SK-N-SH (cell line): ENCODE measurements around the gene BPNT1. TPM values are rescaled to one million over a fixed set of nuclear protein-coding genes. Genes with fewer than 3 reads are reported as not detected.

Experiments
- CTCF ChIA-PET: fragments of 300-600, 350-600 bp; formaldehyde crosslinking; extraction: SDS; loops from one replicate; lab custom pipeline; 2021; lab: Yijun Ruan, JAX
- POLR2A ChIA-PET: fragments of 350-600 bp; sonication (Branson Sonifier 250); formaldehyde crosslinking; extraction: SDS; loops from one replicate; lab custom pipeline; 2020; ENCODE audit warnings: antibody characterized with exemption, inconsistent platforms; lab: Yijun Ruan, JAX
- DNase-seq: peaks from one replicate; pipeline ENCODE4 v3.0.0; 2012
- H2AFZ ChIP-seq: fragments of 200-600 bp; sonication (generic); 2 replicates; pipeline ENCODE4 v1.8.1; 2016; ENCODE audit warnings: antibody characterized with exemption, mild to moderate bottlenecking, low read depth
- H3F3A ChIP-seq: fragments of 200-600 bp; sonication (generic); replicated peaks from 2 replicates; pipeline ENCODE3; 2016; ENCODE audit warnings: antibody characterized with exemption, mild to moderate bottlenecking; ENCODE audit not compliant: insufficient read depth
- H3K27ac ChIP-seq, 2 experiments: fragments of 200-500 bp in 1 of 2; fragments of 200-600 bp in 1 of 2; sonication (Bioruptor generic) in 1 of 2; sonication (generic), shearing (Covaris generic) in 1 of 2; 2 replicates each; pipeline versions ENCODE4 v1.5.1 to v1.6.1; 2014 to 2016; ENCODE audit warnings: low read depth in 2 of 2, inconsistent platforms in 1 of 2, low read length in 1 of 2, mild to moderate bottlenecking in 1 of 2, mixed read lengths in 1 of 2
- H3K27me3 ChIP-seq: fragments of 200-600 bp; sonication (generic), shearing (Covaris generic); 2 replicates; pipeline ENCODE4 v1.6.1; 2016; ENCODE audit warnings: mixed run types; ENCODE audit not compliant: insufficient read depth
- H3K36me3 ChIP-seq, 2 experiments: fragments of 200-500 bp in 1 of 2; fragments of 200-600 bp in 1 of 2; sonication (Bioruptor generic) in 1 of 2; sonication (generic) in 1 of 2; replicated peaks in 1 of 2; 2 replicates each; pipeline versions ENCODE3 to v1.5.1; 2014 to 2016; ENCODE audit warnings: low read length in 1 of 2, mild to moderate bottlenecking in 1 of 2; ENCODE audit not compliant: insufficient read depth in 2 of 2, control insufficient read depth in 1 of 2
- H3K4me1 ChIP-seq, 2 experiments: fragments of 200-500 bp in 1 of 2; fragments of 200-600 bp in 1 of 2; sonication (Bioruptor generic) in 1 of 2; sonication (generic), shearing (Covaris generic) in 1 of 2; 2 replicates each; pipeline versions ENCODE4 v1.5.1 to v1.6.1; 2014 to 2016; ENCODE audit warnings: low read depth in 1 of 2, low read length in 1 of 2, mixed run types in 1 of 2; ENCODE audit not compliant: insufficient read depth in 2 of 2, control insufficient read depth in 1 of 2
- H3K4me2 ChIP-seq: fragments of 200-600 bp; sonication (generic), shearing (Covaris generic); 2 replicates; pipeline ENCODE4 v1.6.1; 2017; ENCODE audit warnings: mixed run types
- H3K4me3 ChIP-seq, 2 experiments: fragments of 200-500 bp in 1 of 2; fragments of 200-600 bp in 1 of 2; sonication (Bioruptor generic) in 1 of 2; sonication (generic), shearing (Covaris generic) in 1 of 2; 2 replicates each; pipeline versions ENCODE4 v1.5.1 to v1.8.1; 2014 to 2016; ENCODE audit warnings: low read depth in 2 of 2, inconsistent platforms in 1 of 2, low read length in 1 of 2, mild to moderate bottlenecking in 1 of 2, mixed read lengths in 1 of 2, moderate library complexity in 1 of 2
- H3K79me2 ChIP-seq: fragments of 200-600 bp; sonication (generic); 2 replicates; pipeline ENCODE4 v1.8.1; 2017; ENCODE audit warnings: mild to moderate bottlenecking; ENCODE audit not compliant: insufficient read depth
- H3K9ac ChIP-seq: fragments of 200-600 bp; sonication (generic); 2 replicates; pipeline ENCODE4 v1.6.1; 2017; ENCODE audit warnings: mixed run types
- H3K9me2 ChIP-seq: fragments of 200-600 bp; sonication (generic); 2 replicates; pipeline ENCODE4 v1.6.1; 2017; ENCODE audit warnings: mixed run types
- H3K9me3 ChIP-seq: fragments of 200-600 bp; sonication (generic); 2 replicates; pipeline ENCODE4 v1.6.1; 2017; ENCODE audit warnings: mixed run types, mild to moderate bottlenecking, moderate library complexity
- H4K20me1 ChIP-seq: fragments of 200-600 bp; sonication (generic); 2 replicates; pipeline ENCODE4 v1.6.1; 2017; ENCODE audit warnings: mild to moderate bottlenecking, mixed run types; ENCODE audit not compliant: insufficient read depth
- CHD2 ChIP-seq: fragments of 150-350 bp; IDR thresholded peaks from 2 replicates; pipeline ENCODE4 v1.6.1; 2018; ENCODE audit warnings: low read length; ENCODE audit not compliant: partially characterized antibody
- CTCF ChIP-seq: fragments of 200-600 bp; sonication (generic); IDR thresholded peaks from 2 replicates; pipeline ENCODE4 v1.6.1; 2017; ENCODE audit warnings: antibody characterized with exemption, mild to moderate bottlenecking, moderate library complexity
- ELF1 ChIP-seq: IDR thresholded peaks from 2 replicates; pipeline ENCODE4 v1.4.0; 2012
- EP300 ChIP-seq, 2 experiments: IDR thresholded peaks; 2 replicates each; pipeline versions ENCODE4 v1.4.0 to v1.6.1; 2012; ENCODE audit warnings: borderline replicate concordance in 1 of 2, low read depth in 1 of 2, low read length in 1 of 2
- EZH2phosphoT487 ChIP-seq: fragments of 200-600 bp; sonication (generic); IDR thresholded peaks from 2 replicates; pipeline ENCODE4 v1.6.1; 2017; ENCODE audit warnings: low read depth, mixed run types, mild to moderate bottlenecking, antibody characterized with exemption, moderate library complexity, borderline replicate concordance
- FOSL2 ChIP-seq: IDR thresholded peaks from 2 replicates; pipeline ENCODE4 v1.4.0; 2012; ENCODE audit warnings: low read depth, mild to moderate bottlenecking, moderate library complexity, borderline replicate concordance
- FOXM1 ChIP-seq: IDR thresholded peaks from 2 replicates; pipeline ENCODE4 v1.4.0; 2012; ENCODE audit warnings: low read depth, mild to moderate bottlenecking
- GATA2 ChIP-seq: sonication (generic); formaldehyde crosslinking; IDR thresholded peaks from 2 replicates; pipeline ENCODE4 v1.5.0; 2020; ENCODE audit warnings: mild to moderate bottlenecking, missing genetic modification reagents
- IRF3 ChIP-seq: fragments of 150-350 bp; IDR thresholded peaks from 2 replicates; pipeline ENCODE4 v1.6.1; 2016; ENCODE audit warnings: mild to moderate bottlenecking, low read depth, low read length
- JUND ChIP-seq: IDR thresholded peaks from 2 replicates; pipeline ENCODE4 v1.4.0; 2012
- MEF2A ChIP-seq: IDR thresholded peaks from 2 replicates; pipeline ENCODE4 v1.4.0; 2012; ENCODE audit warnings: low read depth, borderline replicate concordance
- MXI1 ChIP-seq: IDR thresholded peaks from 2 replicates; pipeline ENCODE4 v1.6.1; 2012; ENCODE audit warnings: mild to moderate bottlenecking, low read depth, low read length, improper control_type of control experiment
- POLR2AphosphoS5 ChIP-seq: IDR thresholded peaks from 2 replicates; pipeline ENCODE4 v1.6.1; 2012; ENCODE audit warnings: low read depth, low read length
- RCOR1 ChIP-seq: fragments of 150-350 bp; IDR thresholded peaks from 2 replicates; pipeline ENCODE4 v1.6.1; 2017; ENCODE audit warnings: antibody characterized with exemption, low read length
- SIN3A ChIP-seq: IDR thresholded peaks from 2 replicates; pipeline ENCODE4 v1.6.1; 2012; ENCODE audit warnings: low read depth, mild to moderate bottlenecking, low read length, moderate library complexity, borderline replicate concordance
- SMC3 ChIP-seq: IDR thresholded peaks from 2 replicates; pipeline ENCODE4 v1.6.1; 2012; ENCODE audit warnings: low read depth, low read length, improper control_type of control experiment
- TAF1 ChIP-seq: IDR thresholded peaks from 2 replicates; pipeline ENCODE4 v1.6.1; 2012; ENCODE audit warnings: low read depth, mild to moderate bottlenecking, low read length, moderate library complexity, borderline replicate concordance
- TCF12 ChIP-seq: IDR thresholded peaks from 2 replicates; pipeline ENCODE4 v1.4.0; 2012
- TEAD4 ChIP-seq: IDR thresholded peaks from 2 replicates; pipeline ENCODE4 v1.4.0; 2012; ENCODE audit warnings: mild to moderate bottlenecking, borderline replicate concordance; ENCODE audit not compliant: insufficient read depth
- USF2 ChIP-seq: fragments of 150-350 bp; IDR thresholded peaks from 2 replicates; pipeline ENCODE4 v1.6.1; 2017; ENCODE audit warnings: antibody characterized with exemption, low read length, low read depth, borderline replicate concordance
- YY1 ChIP-seq: IDR thresholded peaks from 2 replicates; pipeline ENCODE4 v1.4.0; 2012; ENCODE audit warnings: low read depth, mild to moderate bottlenecking
- whole genome bisulfite sequencing: methylation state at CpG from one replicate; pipeline ENCODE4 v1.1.6; 2017; ENCODE audit warnings: low lambda C conversion rate; 5-methylcytosine and 5-hydroxymethylcytosine counted together
- polyA plus RNA-seq, 3 experiments: library from polyadenylated mRNA; depleted of rRNA; stranded (reverse); fragments of >200 nt; gene quantifications; 2 replicates each; pipeline ENCODE4 v1.2.3, GENCODE V29; 2012
- TF ChIP-seq, protein P1 (sequence below): IDR thresholded peaks from 2 replicates; pipeline ENCODE4 v1.4.0; 2012; ENCODE audit warnings: low read depth, borderline replicate concordance
- TF ChIP-seq, protein P2 (sequence below): IDR thresholded peaks from 2 replicates; pipeline ENCODE4; 2012
- TF ChIP-seq, protein P3 (sequence below): IDR thresholded peaks from 2 replicates; pipeline ENCODE4 v1.4.0; 2012; ENCODE audit warnings: low read depth, borderline replicate concordance

BPNT1 gene
- polyA plus RNA-seq, 1 of the 3 experiments (the other 2 are of a cell fraction), result 44.6 TPM

GRCh38 chr1:220067269-220068204, 22.1 kb downstream of the BPNT1 start:
- Histone ChIP-seq H3K4me3 (no peak overlapping the region), H3K9me2 (no peaks in the 10 kb centered on the region), H3K9ac (no peak overlapping the region), H3K79me2 (no peaks in the 10 kb centered on the region), H3K27me3 (no peaks in the 10 kb centered on the region), H3K36me3 (peaks cover 38 to 47% of the 10 kb centered on the region in 2 experiments), H3F3A (peaks cover 16% of the 10 kb centered on the region), H3K27ac (peak overlapping the region in 1 of 2 experiments; percentile 62; a peak in 2 of 4 replicates), H3K4me1 (peaks cover 0 to 6% of the 10 kb centered on the region in 2 experiments; a peak in 1 of 4 replicates), H3K9me3 (no peaks in the 10 kb centered on the region), H3K4me2 (no peak overlapping the region), H2AFZ (no peak overlapping the region), H4K20me1 (no peaks in the 10 kb centered on the region)
- CTCF ChIA-PET, result interaction anchor here (0.6 to 1.0 kb wide), 4 partner anchors 8 to 57 kb away, joined by 3 to 4 read pairs (median 3); no protein-coding TSS in a partner anchor
- WGBS, result 62% methylated on average over 3 of the region's 3 CpGs
- no peak for TF ChIP-seq RCOR1
- TF ChIP-seq, protein P1, sequence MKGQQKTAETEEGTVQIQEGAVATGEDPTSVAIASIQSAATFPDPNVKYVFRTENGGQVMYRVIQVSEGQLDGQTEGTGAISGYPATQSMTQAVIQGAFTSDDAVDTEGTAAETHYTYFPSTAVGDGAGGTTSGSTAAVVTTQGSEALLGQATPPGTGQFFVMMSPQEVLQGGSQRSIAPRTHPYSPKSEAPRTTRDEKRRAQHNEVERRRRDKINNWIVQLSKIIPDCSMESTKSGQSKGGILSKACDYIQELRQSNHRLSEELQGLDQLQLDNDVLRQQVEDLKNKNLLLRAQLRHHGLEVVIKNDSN, result no peak
- TF ChIP-seq USF2, result no peak
- no peak for TF ChIP-seq ELF1
- TF ChIP-seq, protein P2, sequence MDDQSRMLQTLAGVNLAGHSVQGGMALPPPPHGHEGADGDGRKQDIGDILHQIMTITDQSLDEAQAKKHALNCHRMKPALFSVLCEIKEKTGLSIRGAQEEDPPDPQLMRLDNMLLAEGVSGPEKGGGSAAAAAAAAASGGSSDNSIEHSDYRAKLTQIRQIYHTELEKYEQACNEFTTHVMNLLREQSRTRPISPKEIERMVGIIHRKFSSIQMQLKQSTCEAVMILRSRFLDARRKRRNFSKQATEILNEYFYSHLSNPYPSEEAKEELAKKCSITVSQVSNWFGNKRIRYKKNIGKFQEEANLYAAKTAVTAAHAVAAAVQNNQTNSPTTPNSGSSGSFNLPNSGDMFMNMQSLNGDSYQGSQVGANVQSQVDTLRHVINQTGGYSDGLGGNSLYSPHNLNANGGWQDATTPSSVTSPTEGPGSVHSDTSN, result peak; percentile 55
- no peak for TF ChIP-seq FOXM1
- no peak for TF ChIP-seq EZH2phosphoT487
- no peak for TF ChIP-seq TAF1
- no peak for TF ChIP-seq SIN3A
- TF ChIP-seq IRF3, result no peak
- no peak for TF ChIP-seq MXI1
- TF ChIP-seq YY1, result no peak
- peak; percentile 86 for TF ChIP-seq FOSL2
- TF ChIP-seq POLR2AphosphoS5, result no peak
- TF ChIP-seq TEAD4, result 0 out of 2 replicates have a peak, but pooled peaks have one; percentile 29
- peak in 1 of 2 experiments; percentile 5; a peak in 2 of 4 replicates for TF ChIP-seq EP300 (IDR thresholded peaks at IDR 0.05; ENCODE audit: borderline replicate concordance in 1 of 2, low read depth in 1 of 2, low read length in 1 of 2)
- no peak for TF ChIP-seq GATA2 (CRISPR knock-in tag)
- no peak for TF ChIP-seq CTCF
- peak; percentile 64 for TF ChIP-seq JUND
- no peak for TF ChIP-seq SMC3
- TF ChIP-seq MEF2A, result peak; percentile 51; the same call in 1 of the 2 replicates
- peak; percentile 81 for TF ChIP-seq TCF12
- TF ChIP-seq CHD2, result no peak
- TF ChIP-seq, protein P3, sequence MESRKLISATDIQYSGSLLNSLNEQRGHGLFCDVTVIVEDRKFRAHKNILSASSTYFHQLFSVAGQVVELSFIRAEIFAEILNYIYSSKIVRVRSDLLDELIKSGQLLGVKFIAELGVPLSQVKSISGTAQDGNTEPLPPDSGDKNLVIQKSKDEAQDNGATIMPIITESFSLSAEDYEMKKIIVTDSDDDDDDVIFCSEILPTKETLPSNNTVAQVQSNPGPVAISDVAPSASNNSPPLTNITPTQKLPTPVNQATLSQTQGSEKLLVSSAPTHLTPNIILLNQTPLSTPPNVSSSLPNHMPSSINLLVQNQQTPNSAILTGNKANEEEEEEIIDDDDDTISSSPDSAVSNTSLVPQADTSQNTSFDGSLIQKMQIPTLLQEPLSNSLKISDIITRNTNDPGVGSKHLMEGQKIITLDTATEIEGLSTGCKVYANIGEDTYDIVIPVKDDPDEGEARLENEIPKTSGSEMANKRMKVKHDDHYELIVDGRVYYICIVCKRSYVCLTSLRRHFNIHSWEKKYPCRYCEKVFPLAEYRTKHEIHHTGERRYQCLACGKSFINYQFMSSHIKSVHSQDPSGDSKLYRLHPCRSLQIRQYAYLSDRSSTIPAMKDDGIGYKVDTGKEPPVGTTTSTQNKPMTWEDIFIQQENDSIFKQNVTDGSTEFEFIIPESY, result no peak
- DNase-seq, result no peak
- POLR2A ChIA-PET, result no interaction called here
